Fibroblast of lung (primary cell): ENCODE measurements around the gene ENKUR. TPM values are rescaled to one million over a fixed set of nuclear protein-coding genes. Genes with fewer than 3 reads are reported as not detected.

ENCODE experiments used
- DNase-seq, 2 donors: peaks; one replicate each; pipeline versions ENCODE4 v3.0.0 to v3.0.0-alpha.2; 2010; ENCODE audit warnings: low read depth in 2 of 2
- H2AFZ ChIP-seq: 2 replicates; pipeline ENCODE4 v1.5.1; 2012; ENCODE audit warnings: low read length, control low read depth, inconsistent platforms
- H3K27ac ChIP-seq: 2 replicates; pipeline ENCODE4 v1.5.1; 2011; ENCODE audit warnings: low read length, control low read depth; ENCODE audit not compliant: insufficient read depth
- H3K27me3 ChIP-seq: 2 replicates; pipeline ENCODE4 v1.5.1; 2011; ENCODE audit warnings: mild to moderate bottlenecking, low read length; ENCODE audit not compliant: control insufficient read depth, insufficient read depth
- H3K36me3 ChIP-seq: 2 replicates; pipeline ENCODE4 v1.5.1; 2011; ENCODE audit warnings: low read length; ENCODE audit not compliant: control insufficient read depth, insufficient read depth
- H3K4me1 ChIP-seq: 2 replicates; pipeline ENCODE4 v1.5.1; 2011; ENCODE audit warnings: low read length; ENCODE audit not compliant: control insufficient read depth, insufficient read depth; ENCODE audit errors: extremely low read depth
- H3K4me2 ChIP-seq: 2 replicates; pipeline ENCODE4 v1.5.1; 2011; ENCODE audit warnings: low read length, control low read depth; ENCODE audit not compliant: insufficient read depth; ENCODE audit errors: extremely low read depth
- H3K4me3 ChIP-seq, 4 experiments: fragments of 200-600 bp in 1 of 4; sonication (generic) in 1 of 4; replicated peaks in 1 of 4; 2 replicates each; pipeline ENCODE4 v1.5.1; 2011 to 2016; ENCODE audit warnings: low read length in 4 of 4, low read depth in 3 of 4, mild to moderate bottlenecking in 3 of 4, control low read depth in 2 of 4, inconsistent platforms in 1 of 4, mixed read lengths in 1 of 4; ENCODE audit not compliant: insufficient read depth in 1 of 4; ENCODE audit errors: control extremely low read depth in 1 of 4
- H3K79me2 ChIP-seq: 2 replicates; pipeline ENCODE4 v1.5.1; 2012; ENCODE audit warnings: mild to moderate bottlenecking, low read length, inconsistent platforms; ENCODE audit not compliant: control insufficient read depth, insufficient read depth
- H3K9ac ChIP-seq: 2 replicates; pipeline ENCODE4 v1.5.1; 2011; ENCODE audit warnings: mild to moderate bottlenecking, low read length, control low read depth; ENCODE audit not compliant: insufficient read depth
- H3K9me3 ChIP-seq: 2 replicates; pipeline ENCODE4 v1.5.1; 2012; ENCODE audit warnings: low read depth, low read length; ENCODE audit not compliant: control insufficient read depth, insufficient read depth
- H4K20me1 ChIP-seq: 2 replicates; pipeline ENCODE4 v1.5.1; 2011; ENCODE audit warnings: low read length; ENCODE audit not compliant: control insufficient read depth, insufficient read depth; ENCODE audit errors: extremely low read depth
- EZH2 ChIP-seq: IDR thresholded peaks from 2 replicates; pipeline ENCODE4 v1.5.1; 2012; ENCODE audit warnings: low read length, control low read depth, mild to moderate bottlenecking; ENCODE audit errors: missing control alignments
- polyA plus RNA-seq, 2 donors: library from polyadenylated mRNA; depleted of rRNA in 1 of 2; stranded (reverse) in 1 of 2; unstranded in 1 of 2; fragments of >200 nt; gene quantifications; 2 replicates each; pipeline ENCODE4 v1.2.1, GENCODE V29; 2011 to 2012; ENCODE audit warnings: missing spikeins in 1 of 2
- total RNA-seq: library from RNA; depleted of rRNA; stranded (reverse); fragments of >200 nt; gene quantifications from 2 replicates; pipeline ENCODE4 v1.2.1, GENCODE V29; 2014
- TF ChIP-seq, protein P1 (sequence below), 2 donors: IDR thresholded peaks in 1 of 2; conservative IDR thresholded peaks in 1 of 2; 1 replicate in 1 of 2; 2 replicates in 1 of 2; pipeline ENCODE4 v1.5.1; 2011 to 2012; ENCODE audit warnings: low read length in 2 of 2, control low read depth in 1 of 2, inconsistent platforms in 1 of 2, low read depth in 1 of 2, mild to moderate bottlenecking in 1 of 2

ENKUR gene
- total and polyA plus RNA-seq, 2 donors (not counting 1 experiment from before 2014, with no cell fraction given): 0.06 to 0.17 TPM

- Histone ChIP-seq H2AFZ (no peak overlapping the region), H3K9ac (no peak overlapping the region), H3K27me3 (no peaks in the 10 kb centered on the region), H3K79me2 (no peaks in the 10 kb centered on the region), H3K4me1 (no peaks in the 10 kb centered on the region), H3K4me3 (no peak overlapping the region), H3K36me3 (no peaks in the 10 kb centered on the region), H3K4me2 (no peak overlapping the region), H4K20me1 (no peaks in the 10 kb centered on the region), H3K9me3 (no peaks in the 10 kb centered on the region), H3K27ac (no peak overlapping the region)
- DNase-seq: no peak
- TF ChIP-seq, protein P1, sequence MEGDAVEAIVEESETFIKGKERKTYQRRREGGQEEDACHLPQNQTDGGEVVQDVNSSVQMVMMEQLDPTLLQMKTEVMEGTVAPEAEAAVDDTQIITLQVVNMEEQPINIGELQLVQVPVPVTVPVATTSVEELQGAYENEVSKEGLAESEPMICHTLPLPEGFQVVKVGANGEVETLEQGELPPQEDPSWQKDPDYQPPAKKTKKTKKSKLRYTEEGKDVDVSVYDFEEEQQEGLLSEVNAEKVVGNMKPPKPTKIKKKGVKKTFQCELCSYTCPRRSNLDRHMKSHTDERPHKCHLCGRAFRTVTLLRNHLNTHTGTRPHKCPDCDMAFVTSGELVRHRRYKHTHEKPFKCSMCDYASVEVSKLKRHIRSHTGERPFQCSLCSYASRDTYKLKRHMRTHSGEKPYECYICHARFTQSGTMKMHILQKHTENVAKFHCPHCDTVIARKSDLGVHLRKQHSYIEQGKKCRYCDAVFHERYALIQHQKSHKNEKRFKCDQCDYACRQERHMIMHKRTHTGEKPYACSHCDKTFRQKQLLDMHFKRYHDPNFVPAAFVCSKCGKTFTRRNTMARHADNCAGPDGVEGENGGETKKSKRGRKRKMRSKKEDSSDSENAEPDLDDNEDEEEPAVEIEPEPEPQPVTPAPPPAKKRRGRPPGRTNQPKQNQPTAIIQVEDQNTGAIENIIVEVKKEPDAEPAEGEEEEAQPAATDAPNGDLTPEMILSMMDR (conservative IDR thresholded peaks at IDR 0.05 in 1 of 2, IDR thresholded peaks at IDR 0.05 in 1 of 2; ENCODE audit: low read depth in 1 of 2, low read length in 2 of 2): no peak
- no peak for TF ChIP-seq EZH2
Observed at GRCh38 chr10:25046641-25047040, 30.7 kb upstream of the ENKUR start.

DNA sequence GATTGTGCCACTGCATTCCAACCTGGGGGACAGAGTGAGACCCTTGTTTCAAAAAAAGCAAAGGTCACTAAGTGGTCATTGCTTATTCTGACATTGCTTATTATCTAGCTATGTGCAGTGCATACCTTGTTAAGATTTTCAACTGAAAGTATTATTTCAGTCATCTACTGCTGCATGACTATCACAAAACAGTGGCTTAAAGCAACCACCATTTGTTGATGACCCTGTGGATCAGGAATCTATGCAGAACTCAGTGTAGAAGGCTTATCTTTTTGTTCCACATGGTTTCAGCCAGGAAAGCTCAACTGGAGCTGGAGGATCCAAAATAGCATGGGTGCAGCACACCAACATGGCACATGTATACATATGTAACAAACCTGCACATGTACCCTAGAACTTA is 23.6 kb upstream of the ENKUR start:
- Histone ChIP-seq H3K27ac (no peak overlapping the region), H4K20me1 (no peaks in the 10 kb centered on the region), H3K9ac (no peak overlapping the region), H2AFZ (no peak overlapping the region), H3K9me3 (no peaks in the 10 kb centered on the region), H3K79me2 (no peaks in the 10 kb centered on the region), H3K4me2 (no peak overlapping the region), H3K27me3 (no peaks in the 10 kb centered on the region), H3K4me3 (no peak overlapping the region), H3K4me1 (no peaks in the 10 kb centered on the region), H3K36me3 (no peaks in the 10 kb centered on the region)
- TF ChIP-seq, protein P1 (conservative IDR thresholded peaks at IDR 0.05 in 1 of 2, IDR thresholded peaks at IDR 0.05 in 1 of 2; ENCODE audit: low read depth in 1 of 2, low read length in 2 of 2): no peak
- TF ChIP-seq EZH2: no peak
- DNase-seq: no peak

DNA sequence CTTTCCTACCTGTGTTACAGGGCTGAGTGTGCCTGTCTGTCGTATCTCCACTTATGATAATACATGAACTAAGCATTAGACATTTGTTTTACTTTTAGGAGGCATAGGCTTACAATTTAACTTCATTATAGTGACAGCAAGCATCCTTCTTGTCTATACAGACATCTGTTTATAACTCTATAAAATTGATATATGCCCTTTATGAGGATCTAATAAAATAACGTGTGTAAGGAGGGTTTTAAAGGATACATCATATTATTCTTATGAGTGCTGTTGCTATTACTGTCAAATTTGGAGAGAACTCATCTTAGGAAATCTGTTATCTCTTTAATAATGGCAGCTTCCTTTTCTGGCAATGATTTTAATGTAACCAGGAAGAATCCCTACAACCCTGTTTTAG is 22.4 kb upstream of the ENKUR start:
- no peaks in the 10 kb centered on the region for H4K20me1 ChIP-seq
- no peaks in the 10 kb centered on the region for H3K79me2 ChIP-seq
- no peak overlapping the region for H3K4me2 ChIP-seq
- H3K9me3 ChIP-seq: no peaks in the 10 kb centered on the region
- no peak overlapping the region for H2AFZ ChIP-seq
- no peak overlapping the region for H3K27ac ChIP-seq
- TF ChIP-seq, protein P1 (conservative IDR thresholded peaks at IDR 0.05 in 1 of 2, IDR thresholded peaks at IDR 0.05 in 1 of 2; ENCODE audit: low read depth in 1 of 2, low read length in 2 of 2): no peak
- no peak for TF ChIP-seq EZH2
- no peak for DNase-seq
- H3K4me1 ChIP-seq: no peaks in the 10 kb centered on the region
- H3K9ac ChIP-seq: no peak overlapping the region
- H3K4me3 ChIP-seq: no peak overlapping the region
- H3K36me3 ChIP-seq: no peaks in the 10 kb centered on the region
- H3K27me3 ChIP-seq: no peaks in the 10 kb centered on the region
